ENCODE measurements around the gene TOM1L2. TPM values are rescaled to one million over a fixed set of nuclear protein-coding genes. Genes with fewer than 3 reads are reported as not detected.

The TOM1L2 gene
- total RNA-seq, 1 experiment from 2014 or later, result 35.5 TPM

DNA sequence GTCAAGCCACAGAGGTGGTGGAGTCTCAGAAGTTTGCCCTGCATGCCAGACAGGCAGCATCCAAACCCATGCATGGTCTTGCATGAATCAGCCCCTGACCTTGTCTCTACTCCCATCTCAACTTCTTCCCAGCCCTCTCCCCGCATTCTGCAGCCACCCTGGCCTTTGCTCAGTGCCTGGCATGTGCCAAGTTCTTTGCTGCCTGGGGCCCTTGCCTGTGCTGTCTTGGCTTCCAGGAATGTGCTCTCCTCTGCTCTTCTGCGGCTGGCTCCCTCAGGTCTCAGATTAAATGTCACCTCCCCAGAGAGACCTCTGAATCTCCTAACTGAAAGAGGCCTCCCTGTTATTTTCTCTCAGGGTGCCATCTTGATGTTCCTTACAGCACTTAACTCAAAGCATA lies 18.1 kb upstream of the TOM1L2 start:
- intact Hi-C loops (cut with micrococcal nuclease; ENCODE audit: unreplicated experiment), result no loop called here
- TF ChIP-seq, protein P1, sequence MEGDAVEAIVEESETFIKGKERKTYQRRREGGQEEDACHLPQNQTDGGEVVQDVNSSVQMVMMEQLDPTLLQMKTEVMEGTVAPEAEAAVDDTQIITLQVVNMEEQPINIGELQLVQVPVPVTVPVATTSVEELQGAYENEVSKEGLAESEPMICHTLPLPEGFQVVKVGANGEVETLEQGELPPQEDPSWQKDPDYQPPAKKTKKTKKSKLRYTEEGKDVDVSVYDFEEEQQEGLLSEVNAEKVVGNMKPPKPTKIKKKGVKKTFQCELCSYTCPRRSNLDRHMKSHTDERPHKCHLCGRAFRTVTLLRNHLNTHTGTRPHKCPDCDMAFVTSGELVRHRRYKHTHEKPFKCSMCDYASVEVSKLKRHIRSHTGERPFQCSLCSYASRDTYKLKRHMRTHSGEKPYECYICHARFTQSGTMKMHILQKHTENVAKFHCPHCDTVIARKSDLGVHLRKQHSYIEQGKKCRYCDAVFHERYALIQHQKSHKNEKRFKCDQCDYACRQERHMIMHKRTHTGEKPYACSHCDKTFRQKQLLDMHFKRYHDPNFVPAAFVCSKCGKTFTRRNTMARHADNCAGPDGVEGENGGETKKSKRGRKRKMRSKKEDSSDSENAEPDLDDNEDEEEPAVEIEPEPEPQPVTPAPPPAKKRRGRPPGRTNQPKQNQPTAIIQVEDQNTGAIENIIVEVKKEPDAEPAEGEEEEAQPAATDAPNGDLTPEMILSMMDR (IDR thresholded peaks at IDR 0.05; ENCODE audit: insufficient read depth in 1 of 2, low read depth in 1 of 2, low read length in 1 of 2, severe bottlenecking in 1 of 2, unreplicated experiment in 1 of 2), result no peak
- Histone ChIP-seq H3K4me1 (peaks cover 8% of the 10 kb centered on the region; the same call in 1 of the 2 replicates), H3K36me3 (ENCODE audit: control insufficient read depth, insufficient read depth, low read length) (no peaks in the 10 kb centered on the region), H3K4me3 (ENCODE audit: low read depth, low read length) (no peak overlapping the region), H3K27me3 (replicated peaks; ENCODE audit: control insufficient read depth, insufficient read depth, low read length) (no peaks in the 10 kb centered on the region), H3K9me3 (no peaks in the 10 kb centered on the region)
- H3K4me3 Mint-ChIP-seq (ENCODE audit: unreplicated experiment), result no peak overlapping the region
- no TSS peak for BruUV-seq (replicated peaks)
- no peak for DNase-seq
- no peaks in the 10 kb centered on the region for H3K27me3 Mint-ChIP-seq (ENCODE audit: insufficient read depth, unreplicated experiment)
- H3K9me3 Mint-ChIP-seq (ENCODE audit: unreplicated experiment), result no peaks in the 10 kb centered on the region
- peaks cover 7% of the 10 kb centered on the region for H3K4me1 Mint-ChIP-seq (ENCODE audit: low read depth, unreplicated experiment)
- H3K27ac Mint-ChIP-seq (ENCODE audit: unreplicated experiment), result peak overlapping the region; percentile 34
- ChIA-PET CTCF (no interaction called here), POLR2A (no interaction called here)
- no peaks in the 10 kb centered on the region for H3K36me3 Mint-ChIP-seq (ENCODE audit: insufficient read depth, unreplicated experiment)

DNA sequence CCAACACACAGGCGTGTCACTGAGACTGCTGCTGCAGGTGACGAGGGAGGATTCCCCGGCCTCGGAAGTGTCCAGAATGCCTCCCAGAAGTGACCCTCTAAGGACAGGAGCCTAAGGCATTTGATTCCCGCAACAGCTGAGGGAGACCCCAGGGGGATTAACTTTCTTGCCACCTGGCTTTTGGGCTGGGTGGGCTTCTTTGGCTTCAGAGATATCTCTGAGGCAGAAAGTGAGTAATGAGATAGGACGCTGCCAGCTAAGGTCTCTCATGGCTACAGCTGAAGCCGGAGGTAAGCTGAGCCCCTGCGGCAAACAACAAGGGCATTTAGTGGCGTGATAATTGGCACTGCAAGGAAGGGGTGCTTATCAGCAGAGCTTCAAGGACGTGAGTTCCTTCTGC lies 17.4 kb upstream of the TOM1L2 start:
- Mint-ChIP-seq H3K9me3 (ENCODE audit: unreplicated experiment) (no peaks in the 10 kb centered on the region), H3K36me3 (ENCODE audit: insufficient read depth, unreplicated experiment) (no peaks in the 10 kb centered on the region), H3K4me1 (ENCODE audit: low read depth, unreplicated experiment) (peaks cover 7% of the 10 kb centered on the region), H3K4me3 (ENCODE audit: unreplicated experiment) (no peak overlapping the region), H3K27ac (ENCODE audit: unreplicated experiment) (no peak overlapping the region), H3K27me3 (ENCODE audit: insufficient read depth, unreplicated experiment) (no peaks in the 10 kb centered on the region)
- H3K4me3 ChIP-seq (ENCODE audit: low read depth, low read length), result no peak overlapping the region
- CTCF ChIA-PET, result no interaction called here
- H3K27me3 ChIP-seq (replicated peaks; ENCODE audit: control insufficient read depth, insufficient read depth, low read length), result no peaks in the 10 kb centered on the region
- peaks cover 8% of the 10 kb centered on the region; the same call in 1 of the 2 replicates for H3K4me1 ChIP-seq
- no peaks in the 10 kb centered on the region for H3K36me3 ChIP-seq (ENCODE audit: control insufficient read depth, insufficient read depth, low read length)
- intact Hi-C loops (cut with micrococcal nuclease; ENCODE audit: unreplicated experiment), result loop anchor here (5.0 kb wide), 1 partner anchor 43 kb away; no protein-coding TSS in a partner anchor
- BruUV-seq (replicated peaks), result no TSS peak
- H3K9me3 ChIP-seq, result no peaks in the 10 kb centered on the region
- no peak for DNase-seq
- TF ChIP-seq, protein P1 (IDR thresholded peaks at IDR 0.05; ENCODE audit: insufficient read depth in 1 of 2, low read depth in 1 of 2, low read length in 1 of 2, severe bottlenecking in 1 of 2, unreplicated experiment in 1 of 2), result no peak
- POLR2A ChIA-PET, result no interaction called here

DNA sequence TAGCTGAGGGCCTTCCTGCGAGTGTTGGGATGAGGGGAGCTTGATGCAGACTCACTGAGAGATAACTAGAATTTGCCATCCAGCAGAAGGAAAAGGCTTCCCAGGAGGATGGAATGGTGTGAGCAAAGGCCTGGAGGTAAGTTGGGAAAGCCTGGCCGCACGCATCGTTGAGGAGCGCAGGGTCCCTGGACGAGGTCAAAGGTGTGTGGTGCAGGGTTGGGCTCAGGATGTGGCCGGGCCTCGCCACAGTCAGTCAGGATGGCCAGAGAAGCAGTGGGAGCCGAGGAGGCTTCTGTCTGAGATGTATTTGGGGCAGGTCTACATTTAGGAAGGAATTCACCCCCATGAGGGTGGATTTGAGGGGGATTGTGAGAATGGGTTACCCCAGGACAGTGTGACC lies 16.9 kb upstream of the TOM1L2 start:
- no peaks in the 10 kb centered on the region for H3K36me3 Mint-ChIP-seq (ENCODE audit: insufficient read depth, unreplicated experiment)
- intact Hi-C loops (cut with micrococcal nuclease; ENCODE audit: unreplicated experiment), result loop anchor here (5.0 kb wide), 1 partner anchor 43 kb away; no protein-coding TSS in a partner anchor
- Histone ChIP-seq H3K4me3 (ENCODE audit: low read depth, low read length) (no peak overlapping the region), H3K4me1 (peaks cover 8% of the 10 kb centered on the region; the same call in 1 of the 2 replicates), H3K36me3 (ENCODE audit: control insufficient read depth, insufficient read depth, low read length) (no peaks in the 10 kb centered on the region), H3K9me3 (no peaks in the 10 kb centered on the region), H3K27me3 (replicated peaks; ENCODE audit: control insufficient read depth, insufficient read depth, low read length) (no peaks in the 10 kb centered on the region)
- no TSS peak for BruUV-seq (replicated peaks)
- peaks cover 7% of the 10 kb centered on the region for H3K4me1 Mint-ChIP-seq (ENCODE audit: low read depth, unreplicated experiment)
- ChIA-PET CTCF (no interaction called here), POLR2A (no interaction called here)
- DNase-seq, result no peak
- H3K27ac Mint-ChIP-seq (ENCODE audit: unreplicated experiment), result no peak overlapping the region
- no peaks in the 10 kb centered on the region for H3K27me3 Mint-ChIP-seq (ENCODE audit: insufficient read depth, unreplicated experiment)
- H3K9me3 Mint-ChIP-seq (ENCODE audit: unreplicated experiment), result no peaks in the 10 kb centered on the region
- TF ChIP-seq, protein P1 (IDR thresholded peaks at IDR 0.05; ENCODE audit: insufficient read depth in 1 of 2, low read depth in 1 of 2, low read length in 1 of 2, severe bottlenecking in 1 of 2, unreplicated experiment in 1 of 2), result no peak
- no peak overlapping the region for H3K4me3 Mint-ChIP-seq (ENCODE audit: unreplicated experiment)
